Calu3 (cell line): ENCODE data around the gene MINAR1. TPM values are rescaled to one million over a fixed set of nuclear protein-coding genes. Genes with fewer than 3 reads are reported as not detected.

ENCODE experiments used
- BruUV-seq: library from RNA; stranded (reverse); fragments of 400-500 nt; replicated peaks from 2 replicates; lab custom pipeline; 2021; lab: Mats Ljungman, UMichigan
- CTCF ChIA-PET: fragments of 300-600 bp; sonication (Branson Sonifier 250); formaldehyde crosslinking; loops from one replicate; lab custom pipeline; 2022; ENCODE audit warnings: antibody characterized with exemption; lab: Charles Lee
- DNase-seq: peaks from one replicate; pipeline ENCODE4 v3.0.0; 2022
- H3K27ac Mint-ChIP-seq: one replicate; pipeline ENCODE4 v1.8.0; 2022; ENCODE audit warnings: mixed read lengths; ENCODE audit not compliant: unreplicated experiment
- H3K27me3 Mint-ChIP-seq: one replicate; pipeline ENCODE4 v1.8.0; 2022; ENCODE audit warnings: mixed read lengths; ENCODE audit not compliant: unreplicated experiment
- H3K36me3 Mint-ChIP-seq: one replicate; pipeline ENCODE4 v1.8.0; 2022; ENCODE audit warnings: mild to moderate bottlenecking, moderate library complexity, mixed read lengths; ENCODE audit not compliant: insufficient read depth, unreplicated experiment
- H3K4me1 Mint-ChIP-seq: one replicate; pipeline ENCODE4 v1.8.0; 2022; ENCODE audit warnings: mild to moderate bottlenecking, low read depth, mixed read lengths; ENCODE audit not compliant: unreplicated experiment
- H3K4me3 Mint-ChIP-seq: one replicate; pipeline ENCODE4 v1.8.0; 2022; ENCODE audit warnings: mild to moderate bottlenecking, low read depth, moderate library complexity, mixed read lengths; ENCODE audit not compliant: unreplicated experiment
- H3K9me3 Mint-ChIP-seq: one replicate; pipeline ENCODE4 v1.8.0; 2022; ENCODE audit warnings: low read depth, mixed read lengths; ENCODE audit not compliant: unreplicated experiment
- CTCF ChIP-seq: fragments of 200-600 bp; IDR thresholded peaks from one replicate; pipeline ENCODE4 v1.8.0; 2022; ENCODE audit warnings: antibody characterized with exemption; ENCODE audit not compliant: unreplicated experiment
- intact Hi-C: fragments of 100-400 bp; cut with micrococcal nuclease; formaldehyde crosslinking; loops from one replicate; pipeline ENCODE4 v1.10.0; 2022; ENCODE audit not compliant: unreplicated experiment
- total RNA-seq: library from RNA; stranded (reverse); gene quantifications from 2 replicates; pipeline ENCODE4 v1.2.3, GENCODE V29; 2022

MINAR1 gene
- total RNA-seq, 1 experiment from 2014 or later, result 2.4 TPM

GRCh38 chr15:79403501-79403900 is 28.6 kb upstream of the MINAR1 start:
- Mint-ChIP-seq H3K4me3 (no peak overlapping the region), H3K27me3 (no peaks in the 10 kb centered on the region), H3K36me3 (no peaks in the 10 kb centered on the region), H3K9me3 (no peaks in the 10 kb centered on the region), H3K27ac (no peak overlapping the region), H3K4me1 (no peaks in the 10 kb centered on the region)
- intact Hi-C loops, result no loop called here
- CTCF ChIA-PET, result no interaction called here
- no TSS peak for BruUV-seq
- no peak for TF ChIP-seq CTCF
- DNase-seq, result no peak

GRCh38 chr15:79406210-79406609 is 25.9 kb upstream of the MINAR1 start:
- H3K27me3 Mint-ChIP-seq, result no peaks in the 10 kb centered on the region
- H3K27ac Mint-ChIP-seq, result no peak overlapping the region
- no peaks in the 10 kb centered on the region for H3K9me3 Mint-ChIP-seq
- no peak for TF ChIP-seq CTCF
- no peak for DNase-seq
- H3K36me3 Mint-ChIP-seq, result no peaks in the 10 kb centered on the region
- CTCF ChIA-PET, result no interaction called here
- intact Hi-C loops, result no loop called here
- no peak overlapping the region for H3K4me3 Mint-ChIP-seq
- no TSS peak for BruUV-seq
- no peaks in the 10 kb centered on the region for H3K4me1 Mint-ChIP-seq

GRCh38 chr15:79408041-79408440 is 24.1 kb upstream of the MINAR1 start:
- Mint-ChIP-seq H3K9me3 (no peaks in the 10 kb centered on the region), H3K4me3 (no peak overlapping the region), H3K27ac (no peak overlapping the region), H3K27me3 (no peaks in the 10 kb centered on the region), H3K4me1 (no peaks in the 10 kb centered on the region), H3K36me3 (no peaks in the 10 kb centered on the region)
- no peak for TF ChIP-seq CTCF
- CTCF ChIA-PET, result interaction anchor here (1.1 kb wide), 1 partner anchor 34 kb away, joined by 3 read pairs; no protein-coding TSS in a partner anchor
- no peak for DNase-seq
- intact Hi-C loops, result no loop called here
- BruUV-seq, result no TSS peak

- Mint-ChIP-seq H3K27ac (no peak overlapping the region), H3K4me3 (no peak overlapping the region), H3K36me3 (no peaks in the 10 kb centered on the region), H3K9me3 (no peaks in the 10 kb centered on the region), H3K27me3 (no peaks in the 10 kb centered on the region), H3K4me1 (no peaks in the 10 kb centered on the region)
- DNase-seq, result no peak
- BruUV-seq, result no TSS peak
- TF ChIP-seq CTCF, result no peak
- intact Hi-C loops, result no loop called here
- CTCF ChIA-PET, result no interaction called here
Observed at GRCh38 chr15:79410237-79410636, 21.9 kb upstream of the MINAR1 start.
